ENCODE measurements around the gene HSF2BP. TPM values are rescaled to one million over a fixed set of nuclear protein-coding genes. Genes with fewer than 3 reads are reported as not detected.

Gene HSF2BP
- total RNA-seq, 1 donor = 1.8 TPM

DNA sequence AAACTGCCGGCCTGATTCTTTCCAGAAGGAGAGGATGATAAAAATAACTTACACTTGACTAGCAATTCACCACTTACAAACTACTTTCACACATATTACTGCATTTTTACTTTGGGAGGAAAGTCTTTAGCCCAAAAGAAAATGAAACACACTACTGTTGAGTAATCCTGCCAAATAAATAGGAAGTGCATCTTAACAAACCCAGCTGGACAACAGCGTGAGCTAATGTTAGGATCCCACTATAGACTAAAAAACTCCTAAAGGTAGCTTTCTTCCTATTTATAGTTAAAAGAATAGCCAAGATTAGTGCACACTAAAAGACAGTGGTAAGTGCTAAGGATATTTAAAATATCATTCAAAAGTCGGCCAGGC is 83.8 kb downstream of the HSF2BP start:
- H2AFZ ChIP-seq (ENCODE audit: low read length) = no peak overlapping the region
- H3K27ac ChIP-seq (ENCODE audit: low read depth, low read length) = no peak overlapping the region
- no peaks in the 10 kb centered on the region for H4K20me1 ChIP-seq (ENCODE audit: insufficient read depth, low read length)
- TF ChIP-seq, protein P1, sequence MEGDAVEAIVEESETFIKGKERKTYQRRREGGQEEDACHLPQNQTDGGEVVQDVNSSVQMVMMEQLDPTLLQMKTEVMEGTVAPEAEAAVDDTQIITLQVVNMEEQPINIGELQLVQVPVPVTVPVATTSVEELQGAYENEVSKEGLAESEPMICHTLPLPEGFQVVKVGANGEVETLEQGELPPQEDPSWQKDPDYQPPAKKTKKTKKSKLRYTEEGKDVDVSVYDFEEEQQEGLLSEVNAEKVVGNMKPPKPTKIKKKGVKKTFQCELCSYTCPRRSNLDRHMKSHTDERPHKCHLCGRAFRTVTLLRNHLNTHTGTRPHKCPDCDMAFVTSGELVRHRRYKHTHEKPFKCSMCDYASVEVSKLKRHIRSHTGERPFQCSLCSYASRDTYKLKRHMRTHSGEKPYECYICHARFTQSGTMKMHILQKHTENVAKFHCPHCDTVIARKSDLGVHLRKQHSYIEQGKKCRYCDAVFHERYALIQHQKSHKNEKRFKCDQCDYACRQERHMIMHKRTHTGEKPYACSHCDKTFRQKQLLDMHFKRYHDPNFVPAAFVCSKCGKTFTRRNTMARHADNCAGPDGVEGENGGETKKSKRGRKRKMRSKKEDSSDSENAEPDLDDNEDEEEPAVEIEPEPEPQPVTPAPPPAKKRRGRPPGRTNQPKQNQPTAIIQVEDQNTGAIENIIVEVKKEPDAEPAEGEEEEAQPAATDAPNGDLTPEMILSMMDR (IDR thresholded peaks at IDR 0.05; ENCODE audit: extremely low read depth, low read depth, low read length) = no peak
- no peak overlapping the region for H3K4me2 ChIP-seq (ENCODE audit: insufficient read depth, low read length)
- no peaks in the 10 kb centered on the region for H3K27me3 ChIP-seq (ENCODE audit: insufficient read depth, low read length)
- H3K36me3 ChIP-seq (ENCODE audit: insufficient read depth, low read length) = no peaks in the 10 kb centered on the region
- DNase-seq (ENCODE audit: insufficient read length, low spot score, missing footprints) = no peak
- H3K4me3 ChIP-seq (ENCODE audit: insufficient read depth, low read length) = no peak overlapping the region
- H3K4me1 ChIP-seq (ENCODE audit: insufficient read depth, low read length) = no peaks in the 10 kb centered on the region
- no peaks in the 10 kb centered on the region for H3K79me2 ChIP-seq (ENCODE audit: insufficient read depth, low read length)
- no peaks in the 10 kb centered on the region for H3K9me3 ChIP-seq (ENCODE audit: low read depth, low read length)

DNA sequence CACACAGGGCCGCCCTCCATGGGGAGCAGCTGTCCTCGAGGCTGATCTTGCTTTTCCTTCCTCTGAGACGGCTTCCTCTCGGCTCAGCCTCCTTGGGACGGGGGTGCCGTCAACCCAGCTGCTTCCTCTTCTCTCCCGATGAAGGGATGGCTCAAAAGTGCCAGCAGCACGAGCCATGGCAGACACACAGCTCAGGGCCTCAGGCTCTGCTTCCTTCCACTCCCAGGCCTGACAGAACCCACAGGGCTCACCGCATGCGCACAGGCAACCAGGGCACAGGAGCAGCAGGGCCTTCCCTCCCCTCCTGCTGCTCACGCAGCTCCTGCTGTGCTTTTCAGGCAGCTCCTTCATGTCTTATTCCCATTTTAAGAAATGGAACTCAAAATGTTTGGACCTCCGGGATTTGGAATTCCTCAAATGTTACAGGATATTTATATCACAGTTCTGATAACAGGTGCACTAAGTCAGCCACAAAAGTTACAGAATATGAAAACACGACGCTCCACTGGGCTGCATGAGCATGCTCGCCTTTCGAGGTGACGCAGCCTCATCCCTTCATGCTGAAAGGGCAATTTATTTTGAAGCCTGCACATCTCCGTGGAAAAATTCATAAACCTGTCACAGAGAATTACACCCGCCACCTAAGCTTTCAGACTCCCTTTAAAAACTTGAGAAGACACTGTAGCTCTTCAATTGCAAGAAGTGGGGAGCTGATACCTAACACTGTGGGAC is 84.4 kb downstream of the HSF2BP start:
- Histone ChIP-seq H3K27ac (ENCODE audit: low read depth, low read length) (no peak overlapping the region), H3K27me3 (ENCODE audit: insufficient read depth, low read length) (no peaks in the 10 kb centered on the region), H3K4me2 (ENCODE audit: insufficient read depth, low read length) (no peak overlapping the region), H3K36me3 (ENCODE audit: insufficient read depth, low read length) (no peaks in the 10 kb centered on the region), H2AFZ (ENCODE audit: low read length) (no peak overlapping the region), H3K9me3 (ENCODE audit: low read depth, low read length) (no peaks in the 10 kb centered on the region), H3K4me1 (ENCODE audit: insufficient read depth, low read length) (no peaks in the 10 kb centered on the region), H3K79me2 (ENCODE audit: insufficient read depth, low read length) (no peaks in the 10 kb centered on the region), H4K20me1 (ENCODE audit: insufficient read depth, low read length) (no peaks in the 10 kb centered on the region), H3K4me3 (ENCODE audit: insufficient read depth, low read length) (no peak overlapping the region)
- TF ChIP-seq, protein P1 (IDR thresholded peaks at IDR 0.05; ENCODE audit: extremely low read depth, low read depth, low read length) = no peak
- no peak for DNase-seq (ENCODE audit: insufficient read length, low spot score, missing footprints)

DNA sequence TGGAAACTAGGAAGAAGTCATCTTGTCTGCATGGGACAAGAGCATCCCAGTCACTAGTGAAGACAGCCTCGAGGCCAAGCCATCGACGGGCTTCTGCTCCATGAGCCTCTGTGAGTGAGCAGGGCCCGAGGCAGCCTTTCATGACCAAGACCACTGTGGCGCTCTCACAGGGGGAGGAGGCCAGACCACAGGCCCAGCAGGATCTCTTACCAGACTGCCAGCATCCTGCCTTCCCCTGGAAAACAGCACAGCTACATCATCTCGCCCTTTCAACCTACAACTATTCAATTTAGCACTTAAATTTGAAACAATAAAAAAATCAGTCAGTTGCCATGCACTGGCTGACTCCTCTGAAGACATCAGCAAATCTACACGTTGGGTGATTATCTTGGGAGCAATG is 85.4 kb downstream of the HSF2BP start:
- Histone ChIP-seq H3K4me2 (ENCODE audit: insufficient read depth, low read length) (no peak overlapping the region), H3K4me3 (ENCODE audit: insufficient read depth, low read length) (no peak overlapping the region), H2AFZ (ENCODE audit: low read length) (no peak overlapping the region), H4K20me1 (ENCODE audit: insufficient read depth, low read length) (no peaks in the 10 kb centered on the region), H3K4me1 (ENCODE audit: insufficient read depth, low read length) (no peaks in the 10 kb centered on the region), H3K27ac (ENCODE audit: low read depth, low read length) (no peak overlapping the region), H3K79me2 (ENCODE audit: insufficient read depth, low read length) (no peaks in the 10 kb centered on the region), H3K27me3 (ENCODE audit: insufficient read depth, low read length) (no peaks in the 10 kb centered on the region), H3K36me3 (ENCODE audit: insufficient read depth, low read length) (no peaks in the 10 kb centered on the region), H3K9me3 (ENCODE audit: low read depth, low read length) (no peaks in the 10 kb centered on the region)
- DNase-seq (ENCODE audit: insufficient read length, low spot score, missing footprints) = no peak
- TF ChIP-seq, protein P1 (IDR thresholded peaks at IDR 0.05; ENCODE audit: extremely low read depth, low read depth, low read length) = no peak

DNA sequence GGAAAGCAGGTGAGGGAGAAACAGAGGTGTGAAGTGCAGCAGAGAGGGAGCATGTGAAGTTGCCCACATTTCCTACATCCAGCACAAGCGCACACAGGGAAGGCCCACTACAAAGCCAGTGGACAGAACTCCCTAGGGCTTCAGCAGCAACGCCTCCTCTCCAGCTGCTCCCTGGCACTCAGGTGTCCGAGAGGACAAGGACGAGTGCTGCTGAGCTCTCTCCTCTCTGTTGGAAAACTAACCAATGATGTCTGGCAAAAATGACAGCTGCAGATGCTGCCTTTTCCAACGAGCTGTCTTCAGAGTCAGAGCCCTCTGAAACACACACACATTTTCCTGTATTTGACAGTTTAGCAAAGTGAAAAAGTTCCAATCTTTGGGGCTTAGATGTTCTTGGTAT is 86.8 kb downstream of the HSF2BP start:
- Histone ChIP-seq H3K36me3 (ENCODE audit: insufficient read depth, low read length) (no peaks in the 10 kb centered on the region), H3K4me3 (ENCODE audit: insufficient read depth, low read length) (no peak overlapping the region), H3K4me1 (ENCODE audit: insufficient read depth, low read length) (no peaks in the 10 kb centered on the region), H3K27ac (ENCODE audit: low read depth, low read length) (no peak overlapping the region), H3K9me3 (ENCODE audit: low read depth, low read length) (no peaks in the 10 kb centered on the region), H3K27me3 (ENCODE audit: insufficient read depth, low read length) (no peaks in the 10 kb centered on the region), H2AFZ (ENCODE audit: low read length) (no peak overlapping the region), H3K4me2 (ENCODE audit: insufficient read depth, low read length) (no peak overlapping the region), H4K20me1 (ENCODE audit: insufficient read depth, low read length) (no peaks in the 10 kb centered on the region), H3K79me2 (ENCODE audit: insufficient read depth, low read length) (no peaks in the 10 kb centered on the region)
- TF ChIP-seq, protein P1 (IDR thresholded peaks at IDR 0.05; ENCODE audit: extremely low read depth, low read depth, low read length) = no peak
- DNase-seq (ENCODE audit: insufficient read length, low spot score, missing footprints) = no peak

Measured in osteoblast (primary cell).